Gastroesophageal sphincter (tissue), 3 donors: ENCODE measurements around the gene SLAMF9.

ENCODE experiments used
- CTCF ChIP-seq, 4 experiments: fragments of 200-600 bp in 2 of 4; fragments of 450-650 bp in 2 of 4; sonication (generic) in 1 of 4; IDR thresholded peaks; one replicate each; pipeline ENCODE4 v1.5.1; 2017 to 2019; ENCODE audit warnings: antibody characterized with exemption in 4 of 4, mild to moderate bottlenecking in 2 of 4, moderate library complexity in 2 of 4
- POLR2A ChIP-seq, 2 donors: fragments of 450-650 bp; IDR thresholded peaks; one replicate each; pipeline ENCODE4 v1.6.1; 2017; ENCODE audit warnings: antibody characterized with exemption in 2 of 2, mild to moderate bottlenecking in 2 of 2, moderate library complexity in 1 of 2
- POLR2AphosphoS5 ChIP-seq: sonication (generic); formaldehyde crosslinking; IDR thresholded peaks from one replicate; pipeline ENCODE4 v1.6.1; 2017; ENCODE audit warnings: antibody characterized with exemption

- TF ChIP-seq CTCF (IDR thresholded peaks at IDR 0.05) (no peak), POLR2A (IDR thresholded peaks at IDR 0.05) (no peak), POLR2AphosphoS5 (no peak)
These were observed 24.6 kb downstream of the SLAMF9 start for GRCh38 chr1:159929155-159930051.
